Measurements from ENCODE around the gene ZXDC. TPM values are rescaled to one million over a fixed set of nuclear protein-coding genes. Genes with fewer than 3 reads are reported as not detected.

The ZXDC gene
- total RNA-seq, 1 donor from 2014 or later = 36.8 TPM

DNA sequence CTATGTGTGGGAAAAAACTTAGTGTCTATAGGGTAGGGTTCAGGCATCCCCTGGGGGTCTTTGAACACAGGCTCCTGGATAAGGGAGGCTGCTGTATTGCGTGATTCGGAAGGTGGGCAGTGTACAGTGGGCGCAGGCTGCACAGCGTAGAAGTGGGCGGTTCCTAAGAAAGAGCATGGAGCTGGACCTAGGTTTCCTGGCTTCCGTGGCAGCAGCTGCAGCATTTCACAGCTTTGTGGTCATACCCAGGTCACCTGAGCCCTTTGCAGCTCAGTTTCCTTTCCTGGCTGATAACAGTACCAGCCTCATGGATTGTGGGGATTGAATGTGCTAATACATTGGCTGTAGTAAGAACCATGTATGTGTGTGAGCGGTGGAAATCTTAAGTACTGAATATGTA is 58.7 kb downstream of the ZXDC start:
- TF ChIP-seq POLR2A (IDR thresholded peaks at IDR 0.05) = no peak
- no peak for TF ChIP-seq CTCF (IDR thresholded peaks at IDR 0.05)
- no peak for TF ChIP-seq POLR2AphosphoS5 (IDR thresholded peaks at IDR 0.05; ENCODE audit: insufficient read depth in 1 of 2, low read depth in 1 of 2)
- no peaks in the 10 kb centered on the region for H3K4me1 ChIP-seq
- DNase-seq (ENCODE audit: extremely low spot score in 2 of 2) = no peak
- H3K4me3 ChIP-seq = no peak overlapping the region
- H3K27ac ChIP-seq = no peak overlapping the region
- intact Hi-C loops (cut with DNase I) = no loop called here
- no peaks in the 10 kb centered on the region for H3K27me3 ChIP-seq
- no peaks in the 10 kb centered on the region for H3K36me3 ChIP-seq
- H3K9me3 ChIP-seq = no peaks in the 10 kb centered on the region

- TF ChIP-seq POLR2A (IDR thresholded peaks at IDR 0.05) (no peak), CTCF (IDR thresholded peaks at IDR 0.05) (no peak), POLR2AphosphoS5 (IDR thresholded peaks at IDR 0.05; ENCODE audit: insufficient read depth in 1 of 2, low read depth in 1 of 2) (no peak)
- intact Hi-C loops (cut with DNase I) = no loop called here
These were observed 59.8 kb downstream of the ZXDC start for GRCh38 chr3:126415661-126416591.

GRCh38 chr3:126414961-126415660 is 60.6 kb downstream of the ZXDC start:
- Histone ChIP-seq H3K27me3 (no peaks in the 10 kb centered on the region), H3K4me3 (no peak overlapping the region), H3K36me3 (no peaks in the 10 kb centered on the region), H3K4me1 (no peaks in the 10 kb centered on the region), H3K27ac (no peak overlapping the region), H3K9me3 (no peaks in the 10 kb centered on the region)
- no peak for DNase-seq (ENCODE audit: extremely low spot score in 2 of 2)
- intact Hi-C loops (cut with DNase I) = no loop called here
- TF ChIP-seq POLR2AphosphoS5 (IDR thresholded peaks at IDR 0.05; ENCODE audit: insufficient read depth in 1 of 2, low read depth in 1 of 2) = no peak
- no peak for TF ChIP-seq POLR2A (IDR thresholded peaks at IDR 0.05)
- TF ChIP-seq CTCF (IDR thresholded peaks at IDR 0.05) = no peak

More at GRCh38 chr3:126415661-126416591, 59.8 kb downstream of the ZXDC start:
- no peaks in the 10 kb centered on the region for H3K9me3 ChIP-seq
- H3K4me1 ChIP-seq = no peaks in the 10 kb centered on the region
- H3K27ac ChIP-seq = no peak overlapping the region
- no peaks in the 10 kb centered on the region for H3K27me3 ChIP-seq
- H3K4me3 ChIP-seq = no peak overlapping the region
- no peaks in the 10 kb centered on the region for H3K36me3 ChIP-seq
- DNase-seq (ENCODE audit: extremely low spot score in 2 of 2) = no peak

- no peak for DNase-seq (ENCODE audit: extremely low spot score in 2 of 2)
- Histone ChIP-seq H3K4me3 (no peak overlapping the region), H3K27me3 (no peaks in the 10 kb centered on the region), H3K9me3 (no peaks in the 10 kb centered on the region), H3K36me3 (no peaks in the 10 kb centered on the region), H3K4me1 (no peaks in the 10 kb centered on the region), H3K27ac (no peak overlapping the region)
- no peak for TF ChIP-seq POLR2A (IDR thresholded peaks at IDR 0.05)
- TF ChIP-seq POLR2AphosphoS5 (IDR thresholded peaks at IDR 0.05; ENCODE audit: insufficient read depth in 1 of 2, low read depth in 1 of 2) = no peak
- no peak for TF ChIP-seq CTCF (IDR thresholded peaks at IDR 0.05)
- intact Hi-C loops (cut with DNase I) = no loop called here
These were observed 61.3 kb downstream of the ZXDC start for GRCh38 chr3:126414406-126414805.
